HEK293 (cell line): Measurements from ENCODE around the gene SAMD4B.

Experiments used
- CTCF ChIA-PET: fragments of 350-600 bp; formaldehyde crosslinking; extraction: SDS; loops from one replicate; lab custom pipeline; 2021; ENCODE audit warnings: antibody characterized with exemption; lab: Yijun Ruan, JAX
- POLR2A ChIA-PET: fragments of 300-600 bp; formaldehyde crosslinking; extraction: SDS; loops from one replicate; lab custom pipeline; 2020; ENCODE audit warnings: antibody characterized with exemption, inconsistent platforms; lab: Yijun Ruan, JAX
- H3K27ac ChIP-seq: fragments of 200-500 bp; sonication (Bioruptor generic); 2 replicates; pipeline ENCODE4 v1.5.1; 2014; ENCODE audit warnings: low read depth, low read length, control low read depth, inconsistent platforms; ENCODE audit errors: extremely low read depth
- H3K36me3 ChIP-seq, 2 experiments: fragments of 200-500 bp in 1 of 2; sonication (Bioruptor generic) in 1 of 2; 1 replicate in 1 of 2; 2 replicates in 1 of 2; pipeline ENCODE4 v1.5.1; 2014 to 2017; ENCODE audit warnings: inconsistent platforms in 2 of 2, low read length in 2 of 2; ENCODE audit not compliant: control insufficient read depth in 2 of 2, insufficient read depth in 1 of 2
- H3K4me1 ChIP-seq: fragments of 200-500 bp; sonication (Bioruptor generic); 2 replicates; pipeline ENCODE4 v1.5.1; 2014; ENCODE audit warnings: mild to moderate bottlenecking, low read length, inconsistent platforms; ENCODE audit not compliant: control insufficient read depth, insufficient read depth
- H3K4me3 ChIP-seq: 2 replicates; pipeline ENCODE4 v1.5.1; 2011; ENCODE audit warnings: low read depth, mild to moderate bottlenecking, control low read depth, low read length, moderate library complexity
- H3K9me3 ChIP-seq: fragments of 200-500 bp; sonication (Bioruptor generic); 2 replicates; pipeline ENCODE4 v1.5.1; 2014; ENCODE audit warnings: low read depth, low read length, inconsistent platforms; ENCODE audit not compliant: control insufficient read depth, insufficient read depth
- GLIS1 ChIP-seq: fragments of 450-650 bp; formaldehyde crosslinking; IDR thresholded peaks from 2 replicates; pipeline ENCODE4 v1.5.1; 2016; ENCODE audit warnings: missing biosample characterization, missing genetic modification characterization
- GLIS2 ChIP-seq: fragments of 450-650 bp; formaldehyde crosslinking; IDR thresholded peaks from 2 replicates; pipeline ENCODE4 v1.5.1; 2016; ENCODE audit warnings: missing biosample characterization, missing genetic modification characterization
- KLF10 ChIP-seq: fragments of 450-650 bp; IDR thresholded peaks from 2 replicates; pipeline ENCODE4 v1.5.1; 2018; ENCODE audit warnings: missing biosample characterization, mild to moderate bottlenecking, missing genetic modification characterization
- PRDM10 ChIP-seq: fragments of 450-650 bp; formaldehyde crosslinking; IDR thresholded peaks from 2 replicates; pipeline ENCODE4 v1.5.1; 2016; ENCODE audit warnings: missing biosample characterization, missing genetic modification characterization
- SCRT2 ChIP-seq: fragments of 450-650 bp; formaldehyde crosslinking; IDR thresholded peaks from 2 replicates; pipeline ENCODE4 v1.5.1; 2016; ENCODE audit warnings: missing biosample characterization, missing genetic modification characterization
- ZBTB17 ChIP-seq: fragments of 450-650 bp; formaldehyde crosslinking; IDR thresholded peaks from 2 replicates; pipeline ENCODE4 v1.5.1; 2016; ENCODE audit warnings: missing biosample characterization, missing genetic modification characterization
- ZFP37 ChIP-seq: fragments of 450-650 bp; formaldehyde crosslinking; IDR thresholded peaks from 2 replicates; pipeline ENCODE4 v1.5.1; 2016; ENCODE audit warnings: missing biosample characterization, missing genetic modification characterization
- ZNF362 ChIP-seq: fragments of 450-650 bp; formaldehyde crosslinking; IDR thresholded peaks from 2 replicates; pipeline ENCODE4 v1.5.1; 2016; ENCODE audit warnings: missing biosample characterization, missing genetic modification characterization
- ZNF600 ChIP-seq: fragments of 450-650 bp; formaldehyde crosslinking; IDR thresholded peaks from 2 replicates; pipeline ENCODE4 v1.5.1; 2016; ENCODE audit warnings: missing biosample characterization, missing genetic modification characterization
- ZNF692 ChIP-seq: fragments of 450-650 bp; formaldehyde crosslinking; IDR thresholded peaks from 2 replicates; pipeline ENCODE4 v1.5.1; 2016; ENCODE audit warnings: missing biosample characterization, missing genetic modification characterization
- ZSCAN16 ChIP-seq: fragments of 450-650 bp; formaldehyde crosslinking; IDR thresholded peaks from 2 replicates; pipeline ENCODE4 v1.5.1; 2016; ENCODE audit warnings: missing biosample characterization, missing genetic modification characterization
- ZSCAN30 ChIP-seq: fragments of 450-650 bp; IDR thresholded peaks from 2 replicates; pipeline ENCODE4 v1.5.1; 2018; ENCODE audit warnings: missing biosample characterization, mild to moderate bottlenecking, missing genetic modification characterization, moderate library complexity

SAMD4B gene

GRCh38 chr19:39381910-39382611 is 39.8 kb downstream of the SAMD4B start:
- CTCF ChIA-PET, result interaction anchor here (1.2 to 2.6 kb wide), 2 partner anchors 16 to 26 kb away, joined by 3 to 22 read pairs; no protein-coding TSS in a partner anchor
- Histone ChIP-seq H3K36me3 (peaks cover 98 to 100% of the 10 kb centered on the region in 2 experiments), H3K4me1 (peaks cover 6% of the 10 kb centered on the region), H3K27ac (peak overlapping the region; percentile 52; the same call in 1 of the 2 replicates), H3K9me3 (no peaks in the 10 kb centered on the region), H3K4me3 (no peak overlapping the region)
- TF ChIP-seq ZSCAN16 (tag by site-specific recombination), result no peak
- peak; percentile 60; the same call in 1 of the 2 replicates for TF ChIP-seq ZNF362 (tag by site-specific recombination)
- peak; percentile 90 for TF ChIP-seq SCRT2 (tag by site-specific recombination)
- TF ChIP-seq ZSCAN30 (tag by site-specific recombination), result no peak
- POLR2A ChIA-PET, result interaction anchor here (1.5 to 1.9 kb wide), 4 partner anchors 9 to 54 kb away, joined by 3 to 10 read pairs (median 5); partner anchors contain the start of genes MED29, PAF1 and RPS16

- no peak for TF ChIP-seq KLF10
- 0 out of 2 replicates have a peak, but pooled peaks have one; percentile 9 for TF ChIP-seq PRDM10
- 0 out of 2 replicates have a peak, but pooled peaks have one; percentile 28 for TF ChIP-seq ZNF692 (tag by site-specific recombination)
- TF ChIP-seq ZNF600 (tag by site-specific recombination), result peak; percentile 95
- no peak for TF ChIP-seq ZFP37 (tag by site-specific recombination)
- peak; percentile 88 for TF ChIP-seq GLIS1
- TF ChIP-seq ZBTB17 (tag by site-specific recombination), result peak; percentile 48
- peak; percentile 82 for TF ChIP-seq GLIS2 (tag by site-specific recombination)
- Histone ChIP-seq H3K9me3 (no peaks in the 10 kb centered on the region), H3K36me3 (peaks cover 98 to 100% of the 10 kb centered on the region in 2 experiments), H3K4me3 (no peak overlapping the region), H3K27ac (peak overlapping the region; percentile 52; the same call in 1 of the 2 replicates), H3K4me1 (peaks cover 6% of the 10 kb centered on the region)
- CTCF ChIA-PET, result interaction anchor here (0.7 to 2.6 kb wide), 3 partner anchors 15 to 115 kb away, joined by 3 to 22 read pairs (median 3); no protein-coding TSS in a partner anchor
- POLR2A ChIA-PET, result interaction anchor here (1.5 to 1.9 kb wide), 4 partner anchors 8 to 52 kb away, joined by 3 to 10 read pairs (median 5); partner anchors contain the start of genes MED29, PAF1 and RPS16
These were observed 41.0 kb downstream of the SAMD4B start for GRCh38 chr19:39382991-39383828.
